ENCODE results near the gene CHST15. TPM values are rescaled to one million over a fixed set of nuclear protein-coding genes. Genes with fewer than 3 reads are reported as not detected.

CHST15 gene
- total and polyA plus RNA-seq, 8 donors: 4.8 to 17.3 (median 12.4) TPM

DNA sequence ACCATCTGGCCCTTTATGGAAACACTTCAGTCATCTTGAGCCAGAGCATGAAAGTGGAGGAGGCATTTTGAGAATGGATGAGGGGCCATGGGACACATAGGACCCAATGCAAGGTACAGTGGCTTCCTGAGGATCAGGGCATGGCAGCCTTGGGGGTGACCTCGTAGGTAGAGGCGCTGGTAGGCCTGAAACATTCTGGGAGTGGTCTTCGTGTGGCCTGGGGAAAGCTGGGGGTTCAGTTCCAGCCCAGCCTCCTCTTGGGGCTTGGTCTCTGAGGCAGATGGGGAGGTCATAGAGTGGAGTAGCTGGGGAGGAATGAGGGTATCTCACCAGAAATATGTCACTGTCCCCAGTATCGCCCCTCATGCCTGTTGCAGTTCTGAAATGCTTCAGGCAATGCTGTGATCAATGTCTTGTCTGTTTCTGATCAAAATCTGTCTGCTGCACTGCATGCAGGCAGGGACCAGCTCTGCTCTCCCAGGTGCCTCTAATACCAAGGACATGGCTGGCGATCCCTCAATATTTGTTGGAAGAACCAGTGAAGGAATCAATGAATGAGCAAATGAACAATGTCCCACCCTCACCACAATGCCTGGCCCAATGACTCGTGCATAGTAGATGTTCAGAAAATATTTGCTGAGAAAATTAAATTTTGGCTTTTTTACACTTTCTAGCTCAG, 90.9 kb downstream of the CHST15 start:
- WGBS, 2 donors: 45 to 54% methylated on average over 6 of the region's 6 CpGs
- TF ChIP-seq, protein P1, sequence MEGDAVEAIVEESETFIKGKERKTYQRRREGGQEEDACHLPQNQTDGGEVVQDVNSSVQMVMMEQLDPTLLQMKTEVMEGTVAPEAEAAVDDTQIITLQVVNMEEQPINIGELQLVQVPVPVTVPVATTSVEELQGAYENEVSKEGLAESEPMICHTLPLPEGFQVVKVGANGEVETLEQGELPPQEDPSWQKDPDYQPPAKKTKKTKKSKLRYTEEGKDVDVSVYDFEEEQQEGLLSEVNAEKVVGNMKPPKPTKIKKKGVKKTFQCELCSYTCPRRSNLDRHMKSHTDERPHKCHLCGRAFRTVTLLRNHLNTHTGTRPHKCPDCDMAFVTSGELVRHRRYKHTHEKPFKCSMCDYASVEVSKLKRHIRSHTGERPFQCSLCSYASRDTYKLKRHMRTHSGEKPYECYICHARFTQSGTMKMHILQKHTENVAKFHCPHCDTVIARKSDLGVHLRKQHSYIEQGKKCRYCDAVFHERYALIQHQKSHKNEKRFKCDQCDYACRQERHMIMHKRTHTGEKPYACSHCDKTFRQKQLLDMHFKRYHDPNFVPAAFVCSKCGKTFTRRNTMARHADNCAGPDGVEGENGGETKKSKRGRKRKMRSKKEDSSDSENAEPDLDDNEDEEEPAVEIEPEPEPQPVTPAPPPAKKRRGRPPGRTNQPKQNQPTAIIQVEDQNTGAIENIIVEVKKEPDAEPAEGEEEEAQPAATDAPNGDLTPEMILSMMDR (IDR thresholded peaks at IDR 0.05): no peak
- H3K4me1 ChIP-seq: no peaks in the 10 kb centered on the region
- ATAC-seq (no peak), DNase-seq (peak in 1 of 6 donors; percentile 4), FAIRE-seq (no peak)
- intact Hi-C loops (cut with DNase I): loop anchor here in 2 of 3 donors (5.0 to 10.0 kb wide), 3 partner anchors 375 to 392 kb away; no protein-coding TSS in a partner anchor
- no peak overlapping the region for H3K4me3 ChIP-seq
- H3K36me3 ChIP-seq: no peaks in the 10 kb centered on the region
- H3K27ac ChIP-seq: no peak overlapping the region
- H3K27me3 ChIP-seq: no peaks in the 10 kb centered on the region
- H3K9me3 ChIP-seq: no peaks in the 10 kb centered on the region

GRCh38 chr10:124001391-124002148, 91.8 kb downstream of the CHST15 start:
- H3K27me3 ChIP-seq: no peaks in the 10 kb centered on the region
- FAIRE-seq (no peak), ATAC-seq (no peak), DNase-seq (peak in 1 of 6 donors; percentile 6)
- H3K4me3 ChIP-seq: no peak overlapping the region
- H3K4me1 ChIP-seq: no peaks in the 10 kb centered on the region
- 76 to 86% methylated on average over 22 of the region's 22 CpGs for WGBS, 2 donors
- H3K9me3 ChIP-seq: no peaks in the 10 kb centered on the region
- intact Hi-C loops (cut with DNase I): loop anchor here in 2 of 3 donors (5.0 to 10.0 kb wide), 3 partner anchors 376 to 393 kb away; no protein-coding TSS in a partner anchor
- no peak overlapping the region for H3K27ac ChIP-seq
- TF ChIP-seq, protein P1 (IDR thresholded peaks at IDR 0.05): no peak
- H3K36me3 ChIP-seq: no peaks in the 10 kb centered on the region

DNA sequence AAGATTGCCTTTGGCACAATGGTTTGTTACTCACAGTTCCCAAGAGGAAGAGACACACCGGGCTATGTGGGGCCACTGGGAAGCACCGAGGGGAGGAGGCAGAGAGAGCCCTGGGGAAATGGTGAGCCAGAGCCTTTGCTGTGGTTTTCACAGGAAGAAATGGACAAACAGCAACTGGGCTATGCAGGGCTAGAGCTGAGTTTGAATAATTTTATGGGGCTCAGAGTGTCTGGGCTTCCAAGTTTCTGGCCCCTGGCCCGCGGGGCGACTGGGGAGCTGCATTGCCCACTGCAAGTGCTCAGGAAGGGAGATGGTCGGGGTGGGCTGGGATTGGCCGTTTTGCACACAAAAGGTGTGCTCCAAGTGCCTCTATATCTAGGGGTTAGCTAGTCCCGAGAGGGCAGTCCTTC, 92.6 kb downstream of the CHST15 start:
- Histone ChIP-seq H3K4me1 (no peaks in the 10 kb centered on the region), H3K36me3 (no peaks in the 10 kb centered on the region), H3K27ac (no peak overlapping the region), H3K4me3 (no peak overlapping the region), H3K9me3 (no peaks in the 10 kb centered on the region), H3K27me3 (no peaks in the 10 kb centered on the region)
- intact Hi-C loops (cut with DNase I): loop anchor here in 2 of 3 donors (5.0 to 10.0 kb wide), 3 partner anchors 377 to 394 kb away; no protein-coding TSS in a partner anchor
- TF ChIP-seq, protein P1 (IDR thresholded peaks at IDR 0.05): no peak
- FAIRE-seq (no peak), DNase-seq (peak in 1 of 6 donors; percentile 7), ATAC-seq (no peak)
- WGBS, 2 donors: 56 to 64% methylated on average over 8 of the region's 8 CpGs

GRCh38 chr10:123999956-124000615, 93.3 kb downstream of the CHST15 start:
- peaks cover 0 to 6% (median 0%) of the 10 kb centered on the region in 3 donors for H3K4me1 ChIP-seq
- no peak overlapping the region for H3K4me3 ChIP-seq
- FAIRE-seq: no peak
- DNase-seq: peak in 1 of 6 donors; percentile 5
- intact Hi-C loops (cut with DNase I): loop anchor here (5.0 to 10.0 kb wide), 4 partner anchors 377 to 395 kb away; no protein-coding TSS in a partner anchor
- no peaks in the 10 kb centered on the region for H3K9me3 ChIP-seq
- no peak overlapping the region for H3K27ac ChIP-seq
- TF ChIP-seq, protein P1 (IDR thresholded peaks at IDR 0.05): no peak
- H3K36me3 ChIP-seq: no peaks in the 10 kb centered on the region
- WGBS, 2 donors: 80 to 85% methylated on average over 15 of the region's 15 CpGs
- no peaks in the 10 kb centered on the region for H3K27me3 ChIP-seq
- ATAC-seq: no peak
